Glomerular visceral epithelial cell (primary cell): ENCODE results near the gene TNRC18.
"Not testable (repeated sequence)": the region's sequence is repeated elsewhere in the genome, so short reads cannot be mapped to it uniquely, and the experiment has no call there.

Experiments used
- DNase-seq: peaks from one replicate; pipeline ENCODE4 v3.0.0-alpha.2; 2016; ENCODE audit errors: extremely low spot score

The TNRC18 gene

DNA sequence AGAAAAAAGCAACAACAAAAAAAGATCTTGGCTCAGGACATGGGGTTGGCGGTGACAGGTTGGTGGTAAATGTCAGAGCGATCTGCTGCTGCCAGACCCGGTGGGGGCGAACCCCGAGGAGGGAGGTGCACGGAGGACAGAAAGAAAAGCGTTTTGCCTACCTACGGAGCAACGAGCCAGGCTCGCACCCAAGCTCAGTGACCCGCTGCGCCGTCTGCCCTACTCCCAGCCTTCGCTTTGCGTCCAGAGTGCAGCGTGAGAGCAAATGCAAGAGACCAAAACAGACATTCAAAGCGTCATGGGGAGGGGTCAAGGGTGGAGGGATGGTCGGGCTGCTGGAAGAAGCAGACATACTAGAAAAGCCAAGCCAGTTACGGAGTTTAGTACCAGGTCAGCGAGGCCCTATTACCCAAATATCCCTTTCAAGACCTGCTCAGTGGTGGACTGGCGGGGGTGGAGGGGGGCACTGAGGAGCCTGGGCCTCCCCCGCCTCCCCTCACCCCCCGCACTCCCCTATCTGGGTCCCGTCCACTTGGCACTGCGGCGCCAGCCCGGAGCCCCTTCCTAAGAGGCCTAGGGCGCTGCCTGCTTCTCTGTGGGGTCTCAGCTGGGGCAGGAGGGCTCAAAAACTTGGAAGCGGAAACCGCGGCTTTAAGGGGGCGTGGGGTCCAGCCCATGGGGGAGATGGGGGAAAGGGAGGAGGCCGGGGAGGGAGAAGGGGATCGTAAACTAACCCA is 74.0 kb downstream of the TNRC18 start:
- no peak for DNase-seq

DNA sequence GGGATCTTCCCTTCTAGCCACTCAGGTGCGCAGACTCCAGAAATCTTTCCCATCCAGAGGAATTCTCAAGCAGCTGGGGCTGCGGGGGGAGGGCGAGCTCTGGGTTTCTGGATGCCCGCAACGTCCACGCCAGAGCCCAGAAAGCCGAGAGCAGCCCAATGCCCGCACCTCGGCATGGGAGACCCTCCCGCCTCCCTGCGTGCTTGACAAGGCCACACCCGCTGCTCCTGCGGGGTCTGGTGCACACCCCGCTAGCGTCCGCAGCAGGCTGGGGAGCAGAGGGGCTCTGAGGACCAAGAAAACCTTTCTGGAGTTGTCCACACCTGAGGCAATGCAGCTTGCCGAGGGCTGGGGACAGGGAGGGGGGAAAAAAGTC is 74.6 kb downstream of the TNRC18 start:
- no peak for DNase-seq

DNA sequence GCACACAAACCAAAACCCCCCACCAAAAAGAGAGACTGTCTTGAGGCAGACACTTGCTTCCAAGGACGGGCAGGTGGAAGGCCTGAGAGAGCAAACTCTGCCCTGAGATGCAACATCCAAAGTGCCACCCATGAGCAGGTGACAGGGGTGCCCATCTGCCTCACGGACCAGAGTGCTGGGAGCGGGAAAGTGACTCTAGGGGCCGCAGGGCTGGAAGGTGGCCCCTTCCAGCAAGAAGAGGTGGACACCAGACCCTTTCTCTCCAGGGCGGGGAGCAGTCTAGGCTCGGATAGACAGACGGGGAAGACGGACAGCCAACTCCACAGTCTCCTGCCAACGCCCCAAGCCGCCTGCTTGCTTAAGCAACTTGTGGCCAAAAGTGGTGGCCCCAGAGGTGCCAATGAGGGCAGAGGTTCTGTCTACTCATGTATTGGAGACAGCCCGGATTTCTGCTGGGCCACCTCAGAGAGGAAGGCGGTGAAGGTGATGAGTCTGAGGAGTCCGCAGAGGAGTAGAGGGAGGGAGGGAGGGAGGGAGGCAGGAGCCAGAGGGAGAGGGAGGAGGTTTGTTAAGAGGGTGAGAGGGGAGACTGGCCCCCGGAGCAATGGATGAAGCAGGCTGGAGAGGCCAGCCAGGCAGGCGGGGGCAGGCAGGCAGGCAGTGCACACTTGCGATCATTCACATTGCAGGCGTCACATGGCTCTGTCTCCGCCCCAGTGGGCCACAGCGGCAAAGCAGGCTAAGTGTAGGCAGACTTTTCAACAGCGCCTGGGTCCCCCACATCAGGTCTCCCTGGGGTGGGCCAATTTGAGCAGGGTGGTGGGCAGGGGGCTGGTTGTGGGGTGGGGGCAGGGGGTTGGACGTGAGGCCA is 75.3 kb downstream of the TNRC18 start:
- no peak for DNase-seq

DNA sequence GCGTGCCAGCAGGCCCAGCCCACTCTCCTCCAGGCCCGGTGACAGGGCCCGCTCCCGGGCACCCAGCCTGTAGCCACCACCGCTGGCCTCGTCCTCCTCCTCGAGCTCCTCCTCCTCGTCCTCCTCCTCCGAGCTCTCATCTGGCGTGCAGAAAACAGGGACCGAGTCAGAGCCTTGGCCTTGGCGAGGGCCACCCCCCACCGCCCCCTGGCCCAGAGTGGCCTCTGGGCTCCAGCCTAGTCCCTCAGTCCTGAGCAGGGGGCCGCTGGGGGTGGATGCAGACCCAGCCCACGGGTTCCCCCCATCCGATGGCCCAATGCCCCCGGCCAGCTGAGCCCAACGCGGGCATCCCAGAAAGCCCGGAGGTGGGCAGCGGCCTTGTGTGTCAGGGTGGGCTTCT is 78.0 kb downstream of the TNRC18 start:
- no peak for DNase-seq

DNA sequence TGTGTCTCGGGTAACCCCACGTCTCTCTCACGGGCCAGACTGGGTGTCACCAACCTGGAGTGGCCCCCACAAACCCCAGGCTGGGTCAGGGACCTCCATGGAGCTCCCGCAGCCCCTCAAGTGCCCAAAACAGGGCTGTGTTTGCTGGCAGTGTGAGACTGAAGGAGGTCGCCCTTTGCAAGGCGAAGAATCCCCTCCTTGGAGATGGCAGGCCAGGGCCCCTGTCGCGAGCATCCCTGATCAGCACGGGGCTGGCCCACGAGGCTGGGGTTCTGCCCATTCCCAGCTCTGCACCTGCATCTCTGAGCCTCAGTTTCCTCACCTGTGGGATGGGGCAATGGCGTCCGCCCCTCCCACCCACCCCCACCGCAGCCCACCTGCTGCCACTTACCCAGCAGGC is 78.5 kb downstream of the TNRC18 start:
- no peak for DNase-seq

DNA sequence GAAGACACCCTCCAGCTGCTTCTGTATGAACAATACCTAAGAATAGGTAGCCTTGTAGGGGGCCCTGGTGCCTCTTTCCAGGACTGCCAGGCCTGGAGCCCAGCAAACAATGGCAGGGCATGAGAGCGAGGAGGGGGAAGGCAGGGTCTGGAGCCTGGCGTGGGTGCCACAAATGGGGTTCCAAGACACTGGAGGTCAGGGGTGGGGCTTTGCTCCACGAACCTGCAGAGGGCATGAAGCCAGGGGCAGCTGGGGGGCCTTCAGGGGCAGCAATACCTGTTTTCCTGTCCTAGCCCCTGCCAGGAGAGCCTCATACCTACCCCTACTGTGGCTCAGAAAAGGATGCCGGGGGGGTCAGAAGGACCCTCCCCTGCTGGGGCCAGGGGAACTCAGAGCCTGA is 79.3 kb downstream of the TNRC18 start:
- no peak for DNase-seq

DNA sequence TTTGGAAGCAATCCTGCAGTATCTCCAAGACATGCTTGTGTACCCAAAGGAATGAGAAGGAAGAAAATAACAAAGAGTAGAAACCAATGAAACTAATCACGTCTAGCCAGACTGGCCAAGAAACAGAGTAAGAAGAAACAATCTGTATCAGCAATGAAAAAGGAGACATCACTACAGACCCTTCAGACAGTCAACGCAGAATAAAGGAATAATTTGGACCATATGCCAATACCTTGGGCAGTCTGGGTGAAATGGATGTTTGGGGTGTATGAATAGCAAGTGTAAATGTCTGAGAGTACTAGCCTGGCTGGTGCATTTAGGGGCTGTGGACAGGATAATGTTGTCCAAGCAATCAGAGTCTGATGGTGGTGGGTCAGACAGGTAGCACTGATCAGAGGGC is 79.8 kb downstream of the TNRC18 start:
- no peak for DNase-seq

DNA sequence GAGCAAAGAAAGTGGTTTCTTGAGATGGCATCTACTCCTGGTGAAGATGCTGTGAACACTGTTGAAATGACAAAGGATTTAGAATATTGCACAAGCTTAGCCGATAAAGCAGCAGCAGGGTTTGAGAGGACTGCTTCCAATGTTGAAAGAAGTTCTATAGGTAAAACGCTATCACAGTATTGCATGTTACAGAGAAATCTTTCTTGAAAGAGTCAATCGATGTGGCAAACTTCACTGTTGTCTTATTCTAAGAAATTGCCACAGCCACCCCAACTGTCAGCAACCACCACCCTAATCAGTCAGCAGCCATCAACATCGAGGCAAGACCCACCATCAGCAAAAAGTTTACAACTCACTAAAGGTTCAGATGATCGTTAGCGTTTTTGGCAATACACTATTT is 81.0 kb downstream of the TNRC18 start:
- DNase-seq = no peak

DNA sequence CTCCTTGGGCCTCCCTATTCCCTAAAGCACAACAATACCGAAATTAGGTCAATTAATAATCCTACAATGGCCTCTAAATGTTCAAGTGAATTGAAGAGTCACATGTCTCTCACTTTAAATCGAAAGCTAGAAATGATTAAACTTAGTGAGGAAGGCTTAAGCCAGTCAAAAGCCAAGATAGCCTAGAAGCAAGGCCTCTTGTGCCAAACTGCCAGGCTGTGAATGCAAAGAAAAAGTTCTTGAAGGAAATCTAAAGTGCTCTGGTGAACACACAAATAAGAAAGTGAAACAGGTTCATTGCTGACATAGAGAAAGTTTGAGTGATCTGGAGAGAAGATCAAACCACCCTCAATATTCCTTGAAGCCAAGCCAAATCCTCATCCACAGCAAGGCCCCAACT is 83.7 kb downstream of the TNRC18 start:
- DNase-seq = no peak

DNA sequence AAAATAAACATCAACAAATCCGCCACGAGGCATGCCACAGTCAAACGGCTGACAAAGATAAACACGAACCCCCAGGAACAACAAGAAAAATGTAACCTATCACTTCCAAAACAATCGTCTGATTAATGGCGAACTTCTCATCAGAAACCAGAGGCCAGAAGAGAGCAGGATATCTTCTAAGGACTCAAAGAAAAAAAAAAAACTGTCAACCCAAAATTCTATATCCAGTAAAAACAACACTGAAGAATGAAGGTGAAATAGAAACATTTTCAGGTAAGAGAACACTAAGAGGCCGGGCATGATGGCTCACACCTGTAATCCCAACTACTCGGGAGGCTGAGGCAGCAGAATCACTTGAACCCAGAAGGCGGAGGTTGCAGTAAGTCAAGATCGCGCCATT is 86.6 kb downstream of the TNRC18 start:
- no peak for DNase-seq

DNA sequence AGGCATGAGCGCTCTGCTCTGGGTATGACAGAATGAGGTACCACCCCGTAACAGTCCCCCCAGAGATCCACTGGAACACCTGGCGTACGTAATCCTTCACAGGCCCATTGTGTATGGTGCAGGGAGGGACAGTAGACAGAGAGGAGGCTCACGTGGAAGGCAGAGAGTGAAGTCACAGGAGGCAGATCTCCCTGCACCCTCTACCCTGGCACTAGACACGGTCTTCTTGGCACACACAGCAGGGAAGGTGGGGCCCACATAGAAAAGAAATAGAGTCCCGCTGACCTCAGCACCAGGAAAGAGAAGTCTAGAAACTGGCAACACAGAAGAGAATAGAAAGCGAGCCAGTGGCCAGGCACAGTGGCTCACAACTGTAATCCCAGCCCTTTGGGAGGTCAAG is 89.0 kb downstream of the TNRC18 start:
- no peak for DNase-seq

DNA sequence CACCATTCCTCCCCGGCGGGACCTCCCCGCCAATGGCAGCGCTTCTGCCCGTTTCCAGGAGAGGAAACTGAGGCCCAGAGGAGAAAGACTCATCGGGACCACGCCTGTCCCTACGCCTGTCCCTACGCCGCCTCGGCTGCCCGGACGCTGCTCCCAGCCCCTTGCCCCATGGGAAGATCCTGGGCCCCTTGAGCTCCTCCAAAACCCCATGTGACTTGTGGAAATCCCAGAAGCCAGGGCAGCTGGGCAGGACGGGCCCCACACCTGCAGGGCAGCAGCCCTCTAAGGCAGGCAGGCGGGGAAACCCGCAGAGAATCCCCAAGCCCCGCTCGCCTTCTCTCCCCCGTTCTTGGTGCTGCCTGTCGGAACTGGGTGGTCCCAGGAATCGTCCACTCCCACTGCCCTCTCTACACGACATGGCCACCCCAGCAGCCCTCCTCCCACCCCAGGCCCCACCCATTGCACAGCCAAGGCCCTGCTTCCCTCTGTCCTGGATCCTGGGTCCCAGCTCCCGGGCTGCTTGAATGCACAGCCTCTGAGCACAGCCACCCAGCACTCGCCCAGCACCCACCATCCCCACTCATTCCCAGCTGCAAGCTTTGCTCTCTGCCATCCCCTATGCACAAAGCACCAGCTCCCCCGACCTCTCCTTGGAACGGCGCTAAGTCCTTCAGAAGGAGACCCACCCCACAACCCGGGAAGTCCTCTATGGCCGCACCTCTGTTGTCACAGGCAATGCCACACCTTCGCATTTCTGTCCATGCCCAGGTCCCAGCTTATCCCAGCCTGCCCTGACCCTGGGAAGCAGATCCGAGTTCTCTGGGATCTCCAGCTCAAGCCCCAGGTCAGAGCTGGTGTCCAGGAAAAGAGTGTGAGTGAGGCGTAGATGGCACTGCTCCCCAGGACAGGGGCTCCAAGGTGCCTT is 90.3 kb downstream of the TNRC18 start:
- no peak for DNase-seq

DNA sequence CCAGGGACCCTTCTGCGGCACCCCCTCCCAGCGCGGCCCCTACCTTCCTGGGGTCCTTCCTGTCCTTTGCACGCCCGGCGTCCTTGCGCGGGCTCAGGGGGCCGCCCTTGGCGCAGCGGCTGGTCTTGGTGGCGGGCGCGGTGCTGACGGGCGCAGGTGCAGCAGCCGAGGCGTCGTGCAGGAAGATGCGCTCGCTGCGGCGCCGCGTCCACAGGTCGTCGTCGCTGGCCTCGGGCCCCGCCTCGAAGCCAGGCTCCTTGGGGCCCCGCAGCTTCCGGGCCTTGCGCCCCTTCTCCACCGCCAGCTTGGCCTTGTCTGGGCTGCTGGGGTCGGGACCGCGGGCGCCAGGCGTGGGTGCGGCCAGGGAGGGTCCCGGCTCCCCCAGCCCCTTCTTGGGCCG is 91.1 kb downstream of the TNRC18 start:
- no peak for DNase-seq

DNA sequence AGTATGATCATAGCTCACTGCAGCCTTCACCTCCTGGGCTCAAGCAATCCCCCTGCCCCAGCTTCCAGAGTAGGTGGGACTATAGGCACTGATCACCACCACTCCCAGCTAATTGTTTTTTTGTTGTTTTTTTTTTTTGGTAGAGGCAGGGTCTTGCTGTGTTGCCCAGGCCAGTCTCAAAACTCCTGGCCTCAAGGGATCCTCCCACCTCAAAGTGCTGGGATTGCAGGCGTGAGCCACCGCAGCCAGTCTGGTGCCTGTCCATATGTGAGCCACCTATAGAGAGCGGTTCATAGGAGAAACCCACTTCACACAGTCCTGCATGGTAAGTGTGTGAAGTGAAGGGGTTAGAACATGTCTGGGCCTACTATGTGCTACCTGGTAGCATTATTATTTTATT is 93.3 kb downstream of the TNRC18 start:
- no peak for DNase-seq

DNA sequence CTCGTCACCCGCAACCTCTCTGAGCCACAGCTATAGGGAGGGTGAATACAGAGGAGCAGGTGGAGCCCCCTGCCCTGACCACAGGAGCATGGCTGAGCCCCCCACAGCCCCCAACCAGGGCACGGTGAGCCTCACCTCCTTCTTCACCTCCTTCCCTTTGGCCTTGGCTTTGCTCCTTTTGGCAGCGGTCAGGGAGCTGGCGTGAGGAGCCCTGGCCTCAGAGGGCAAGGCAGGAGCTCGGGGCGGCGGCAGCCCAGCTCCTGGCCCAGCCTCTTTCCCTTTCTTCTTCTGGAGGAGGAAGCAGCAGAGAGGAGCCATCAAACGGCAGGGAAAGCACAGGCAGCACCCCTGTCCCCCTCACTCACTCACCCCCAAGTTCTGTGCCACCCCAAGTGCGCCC is 98.7 kb downstream of the TNRC18 start:
- DNase-seq = no peak

DNA sequence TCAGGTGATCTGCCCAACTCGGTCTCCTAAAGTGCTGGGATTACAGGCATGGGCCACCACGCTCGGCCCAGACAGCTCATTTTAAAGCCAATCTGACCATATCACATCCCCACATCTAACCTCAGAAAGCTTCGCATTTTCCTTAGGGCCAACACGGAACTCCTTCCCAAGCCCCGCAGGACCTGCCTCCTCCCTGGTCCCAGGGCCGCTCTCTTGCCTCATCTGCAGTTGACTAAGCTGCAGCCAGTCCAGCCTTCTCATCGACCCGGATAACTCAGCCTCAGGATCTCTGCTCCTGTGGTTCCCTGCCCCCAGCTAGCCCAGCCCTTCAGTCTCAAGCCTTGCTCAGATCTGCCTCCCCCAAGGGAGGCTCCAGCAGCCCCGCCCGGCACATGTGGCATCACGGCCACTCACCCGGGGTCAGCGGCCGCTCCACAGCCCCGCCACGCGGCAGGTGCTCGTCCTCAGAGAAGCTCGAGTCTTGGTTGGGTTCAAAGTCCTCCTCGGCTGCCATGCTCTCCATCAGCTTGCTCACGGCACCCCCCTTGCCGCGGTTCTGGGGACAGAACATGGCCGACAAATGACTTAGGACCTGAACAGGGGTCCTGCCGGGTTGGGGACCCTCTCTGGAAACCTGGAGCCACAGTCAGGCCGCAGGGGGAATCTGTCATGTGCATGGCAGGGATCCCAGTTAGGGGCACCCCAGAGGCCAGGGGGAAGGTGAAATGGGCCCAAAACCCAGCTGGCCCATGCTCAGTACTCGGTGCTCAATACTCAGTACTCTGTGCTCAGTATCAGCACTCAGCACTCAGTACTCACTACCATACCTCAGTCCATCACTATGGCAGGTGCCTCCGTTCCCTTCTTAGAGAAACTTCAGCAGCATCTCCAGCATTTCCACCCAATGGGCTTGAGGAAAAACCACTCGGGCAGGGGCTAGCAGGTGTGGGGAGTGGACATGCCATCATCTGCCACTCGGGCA is 99.5 kb downstream of the TNRC18 start:
- not testable (repeated sequence) for DNase-seq

DNA sequence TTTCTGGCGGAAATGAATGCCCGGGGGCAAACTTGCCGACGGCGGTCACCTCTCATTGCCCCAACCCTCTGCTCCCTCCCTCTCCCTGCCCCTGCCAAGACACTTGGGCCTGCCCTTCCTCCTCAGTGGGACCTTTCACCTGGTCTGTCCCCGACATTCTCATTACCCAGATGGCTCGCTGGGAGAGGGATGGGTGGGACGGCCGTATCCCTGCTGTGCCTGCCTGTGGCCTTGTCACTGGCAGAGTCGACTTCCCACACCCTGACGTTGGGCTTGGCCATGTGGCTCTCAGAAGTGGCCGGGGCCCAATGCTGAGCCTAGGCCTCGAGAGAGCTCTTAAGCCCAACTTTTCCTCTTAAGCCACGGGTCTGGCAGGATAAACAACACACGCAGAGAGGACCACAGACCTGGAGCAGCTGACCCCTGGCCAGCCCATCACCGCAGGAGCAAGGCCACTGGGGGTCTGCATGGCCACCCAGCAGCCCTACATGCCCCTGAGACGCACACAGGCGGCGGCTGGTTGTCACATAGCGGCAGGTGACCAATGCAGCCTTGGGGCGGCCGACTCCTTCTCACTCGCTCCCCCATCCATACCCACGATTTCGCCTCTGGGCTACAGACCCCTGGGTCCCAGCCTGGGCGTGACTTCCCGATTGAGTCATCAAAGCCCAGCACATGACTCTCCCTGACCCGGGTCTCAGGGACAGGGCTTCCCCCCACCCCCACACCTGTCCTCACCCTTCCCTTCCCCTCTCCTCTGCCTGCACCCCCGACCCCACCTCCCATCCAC is 100.8 kb downstream of the TNRC18 start:
- no peak for DNase-seq

DNA sequence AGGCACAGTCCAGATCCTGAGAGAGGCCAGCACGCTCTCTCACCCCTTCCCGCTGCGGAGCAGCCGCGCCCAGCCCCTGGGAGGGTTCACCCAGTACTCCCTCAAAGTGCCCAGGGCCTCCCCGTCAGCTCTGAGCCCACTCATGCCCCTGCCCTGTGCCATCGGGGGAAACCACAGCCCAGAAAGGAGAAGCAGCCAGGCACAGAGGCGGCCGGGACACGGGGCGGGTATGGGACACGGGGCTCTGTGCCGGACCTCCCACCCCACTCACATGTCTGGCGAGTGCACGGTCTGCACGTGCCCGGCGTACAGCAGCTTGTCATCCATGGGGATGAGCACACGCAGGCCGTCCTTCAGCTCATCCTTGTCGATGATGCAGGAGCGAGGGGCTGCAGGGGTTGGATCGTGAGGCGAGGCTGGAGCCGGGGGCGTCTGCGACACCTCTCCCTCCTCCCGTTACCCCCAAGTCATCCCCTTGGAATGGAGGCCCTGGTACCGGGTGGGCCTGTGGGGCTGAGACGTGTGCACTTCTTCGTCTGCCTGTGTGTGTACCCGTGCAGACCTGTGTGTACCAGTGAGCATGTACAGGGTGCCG is 102.7 kb downstream of the TNRC18 start:
- no peak for DNase-seq

DNA sequence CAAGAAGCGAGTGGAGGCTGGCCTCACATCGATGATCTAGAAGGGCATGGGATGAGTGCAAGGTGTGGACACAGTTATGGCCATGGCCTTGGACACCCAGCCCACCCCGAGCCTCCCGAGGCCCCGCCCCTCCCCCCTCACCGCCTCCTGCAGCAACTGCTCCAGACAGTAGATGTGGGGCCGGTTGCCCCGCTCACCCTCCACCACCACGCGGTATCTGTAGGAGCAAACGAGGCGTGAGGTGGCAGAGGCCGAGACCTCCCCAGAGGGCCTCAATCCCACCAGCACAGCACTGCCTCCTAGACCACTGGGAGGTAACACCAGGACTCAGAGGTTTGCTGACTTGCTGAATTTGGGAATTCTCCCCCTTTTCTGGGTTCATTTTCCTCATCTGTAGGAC is 103.2 kb downstream of the TNRC18 start:
- no peak for DNase-seq

DNA sequence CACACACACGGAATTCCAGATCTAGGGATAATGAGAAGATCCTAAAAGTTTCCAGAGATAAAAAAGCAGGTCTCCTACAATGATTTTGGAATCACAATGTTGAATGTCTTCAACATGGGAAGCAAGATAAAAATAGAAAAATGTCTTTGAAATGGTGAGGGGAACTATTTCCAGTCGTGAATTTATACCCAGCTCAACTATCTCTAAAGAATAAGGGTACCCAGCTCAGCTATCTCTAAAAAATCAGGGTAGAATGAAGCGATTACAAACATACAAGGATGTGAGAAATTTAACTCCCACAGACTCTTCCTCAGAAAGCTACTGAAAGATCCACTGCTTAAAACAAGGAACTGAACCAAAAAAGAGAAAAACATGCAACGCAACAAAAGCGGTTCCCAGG is 105.0 kb downstream of the TNRC18 start:
- not testable (repeated sequence) for DNase-seq
